GM18873 (cell line): ENCODE data around the gene LRRC3C.

ENCODE experiments used
- ATAC-seq: cut with Tn5 transposase; IDR thresholded peaks from one replicate; pipeline ENCODE4 v1.9.1; 2021; ENCODE audit warnings: mild to moderate bottlenecking, moderate library complexity, moderate number of reproducible peaks; ENCODE audit not compliant: unreplicated experiment, low FRiP score

The LRRC3C gene

GRCh38 chr17:39923836-39924690 is 3.5 kb upstream of the LRRC3C start:
- no peak for ATAC-seq

DNA sequence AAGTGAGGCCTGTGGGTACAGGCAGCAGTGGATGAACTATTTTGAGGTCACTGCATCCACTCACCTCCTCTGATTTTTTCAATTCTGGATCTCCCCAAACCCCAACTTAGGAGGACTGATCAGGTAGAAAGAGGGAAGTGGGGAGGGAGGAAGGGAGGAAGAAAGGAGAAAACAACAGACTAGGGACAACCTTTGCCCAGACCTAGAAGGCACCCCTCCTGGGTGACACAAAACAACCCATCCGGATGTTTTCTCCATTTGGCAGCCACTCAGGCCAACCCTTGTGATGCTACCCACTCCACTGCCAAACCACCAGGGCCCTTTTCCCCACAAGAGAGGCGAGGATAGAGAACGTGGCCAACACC is 2.9 kb upstream of the LRRC3C start:
- no peak for ATAC-seq

DNA sequence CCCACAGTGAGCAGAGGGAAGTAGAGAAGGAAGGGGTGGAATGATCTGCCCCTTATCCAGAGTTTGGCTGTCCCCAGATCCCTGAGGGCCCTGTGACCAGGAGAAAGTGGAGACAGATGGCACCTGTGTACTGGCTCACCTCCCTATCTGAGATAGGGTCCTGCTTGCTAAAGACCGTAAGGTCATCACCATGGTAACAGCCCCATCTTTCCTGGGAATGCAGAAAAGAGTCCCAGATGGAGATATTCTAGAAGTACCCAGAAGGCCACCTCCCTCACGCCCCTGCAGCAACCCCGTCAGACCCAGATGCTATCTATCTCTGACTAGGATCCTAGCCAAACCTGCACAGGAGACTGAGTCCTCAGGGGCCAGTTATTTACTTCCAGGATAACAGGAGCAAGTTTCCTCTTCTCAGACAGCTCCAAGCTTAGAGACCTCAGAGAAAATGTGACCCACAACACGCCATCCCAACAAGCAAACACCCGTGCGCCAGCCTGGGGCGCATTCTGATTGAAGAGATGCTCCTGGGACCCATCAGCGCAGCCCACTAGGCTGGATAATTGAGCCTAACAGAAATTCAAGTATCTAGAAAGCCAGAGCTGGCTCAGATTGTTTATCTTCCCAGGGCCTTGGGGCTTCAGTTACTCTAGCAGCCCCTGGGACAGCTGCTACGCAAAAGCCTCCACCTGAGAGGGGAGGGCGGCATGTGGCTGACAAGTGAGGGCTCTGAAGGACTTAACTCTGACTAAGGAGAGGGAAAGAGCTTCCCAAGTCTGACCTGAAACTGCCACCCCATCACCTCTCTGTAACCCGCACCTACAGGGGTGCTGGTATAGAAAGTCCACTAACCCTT is 2.0 kb upstream of the LRRC3C start:
- no peak for ATAC-seq

- no peak for ATAC-seq
These were observed 1.4 kb upstream of the LRRC3C start for GRCh38 chr17:39926135-39926587.

DNA sequence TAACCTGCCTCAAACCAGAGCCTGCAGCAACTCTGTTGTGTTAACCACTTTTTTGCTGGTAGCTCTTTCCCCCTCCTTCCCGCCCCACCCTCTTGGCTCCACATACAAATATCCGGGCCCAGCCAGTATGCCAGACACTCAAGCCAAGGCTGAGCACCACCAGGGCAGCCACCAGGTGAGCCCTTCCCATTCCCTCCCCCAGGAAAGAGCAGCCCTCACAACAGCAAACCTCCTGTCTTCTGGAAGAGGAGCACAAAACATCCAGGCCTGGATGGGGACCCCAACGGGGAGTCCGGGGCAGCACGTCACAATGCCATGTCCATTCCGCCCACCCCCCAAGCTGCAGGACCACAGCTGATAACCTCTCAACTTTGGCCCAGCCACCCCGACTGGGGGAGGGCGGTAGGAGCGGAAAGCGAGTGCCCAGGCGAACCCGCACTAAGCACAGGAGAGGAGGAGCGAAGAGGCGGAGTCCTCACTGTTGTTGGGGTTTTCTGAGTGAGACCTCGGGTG is 888 bp upstream of the LRRC3C start:
- ATAC-seq = no peak

DNA sequence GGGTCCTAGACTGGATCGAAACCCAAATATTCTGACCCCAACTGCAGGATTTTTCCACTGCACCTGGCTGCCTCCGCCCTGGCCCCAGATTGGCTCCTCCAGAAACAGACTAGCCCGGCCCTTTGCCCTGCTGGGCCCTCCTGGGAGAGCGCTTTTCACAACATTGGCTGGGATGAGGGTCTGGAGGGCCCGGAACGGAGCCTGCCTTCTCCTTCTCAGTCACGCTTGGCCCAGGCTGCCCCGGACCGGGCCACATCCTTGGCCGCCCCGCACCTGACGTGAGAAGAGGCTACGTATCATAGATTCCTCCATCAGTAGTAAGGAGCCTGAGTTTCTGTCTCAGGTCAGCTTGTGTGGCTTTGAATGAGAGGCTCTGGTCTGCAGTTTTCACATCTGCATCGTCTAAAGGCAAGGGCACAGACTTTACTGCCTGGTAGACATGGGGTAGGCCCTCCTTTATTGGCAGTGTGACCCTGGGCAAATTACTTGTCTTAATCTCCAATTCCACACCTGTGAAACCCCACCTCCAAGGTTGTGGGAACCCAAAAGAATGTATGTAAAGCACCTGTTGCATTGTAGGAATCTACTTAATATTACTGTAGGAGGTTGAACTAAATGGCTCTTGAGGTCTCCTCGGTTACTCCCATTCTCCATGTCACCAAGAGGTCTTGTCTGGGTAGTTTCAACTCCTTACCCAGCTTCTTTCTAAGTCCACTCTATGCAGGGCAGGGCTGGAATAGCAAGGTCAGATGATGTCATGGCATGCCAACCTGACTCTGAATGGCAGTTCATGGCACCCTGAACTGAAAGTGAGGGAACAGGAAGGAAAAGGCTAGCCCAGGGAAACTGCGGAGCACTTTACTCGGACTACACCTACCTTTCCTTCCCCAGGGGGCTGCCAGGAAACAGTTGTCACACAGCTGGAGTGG is 661 bp downstream of the LRRC3C start:
- peak; percentile 22 for ATAC-seq

- ATAC-seq = no peak
These were observed 1.5 kb downstream of the LRRC3C start for GRCh38 chr17:39928858-39929645.

DNA sequence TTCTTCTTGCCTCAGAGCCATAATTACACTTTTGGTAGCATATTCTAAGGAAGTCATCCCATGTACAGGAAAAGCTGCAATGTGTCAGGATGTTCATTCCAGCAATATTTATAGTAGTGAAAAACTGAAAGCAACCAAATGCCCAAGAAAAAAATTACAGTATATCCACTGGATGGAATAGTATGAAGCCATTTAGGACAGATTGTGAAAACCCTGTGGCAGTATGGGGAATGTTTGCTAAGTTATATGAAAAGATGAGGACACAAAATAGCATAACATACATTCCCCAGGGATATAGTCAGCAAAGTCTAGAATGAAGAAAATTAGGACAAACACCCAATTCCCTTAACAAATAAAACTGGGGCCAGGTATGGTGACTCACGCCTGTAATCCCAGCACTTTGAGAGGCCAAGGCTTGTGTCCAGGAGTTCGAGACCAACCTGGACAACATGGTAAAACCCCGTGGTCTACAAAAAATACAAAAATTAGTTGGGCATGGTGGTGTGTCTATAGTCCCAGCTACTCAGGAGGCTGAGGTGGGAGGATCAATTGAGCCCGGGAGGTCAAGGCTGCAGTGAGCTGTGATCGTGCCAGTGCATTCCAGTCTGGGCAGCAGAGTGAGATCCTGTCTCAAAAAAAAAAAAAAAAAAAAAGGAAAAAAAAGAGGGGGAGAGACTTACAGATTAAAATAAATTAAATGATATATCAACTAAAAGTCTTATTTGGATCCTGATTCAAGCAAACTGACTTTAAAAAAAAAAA is 2.3 kb downstream of the LRRC3C start:
- ATAC-seq = no peak

GRCh38 chr17:39933912-39934311 is 6.4 kb downstream of the LRRC3C start:
- ATAC-seq = no peak

DNA sequence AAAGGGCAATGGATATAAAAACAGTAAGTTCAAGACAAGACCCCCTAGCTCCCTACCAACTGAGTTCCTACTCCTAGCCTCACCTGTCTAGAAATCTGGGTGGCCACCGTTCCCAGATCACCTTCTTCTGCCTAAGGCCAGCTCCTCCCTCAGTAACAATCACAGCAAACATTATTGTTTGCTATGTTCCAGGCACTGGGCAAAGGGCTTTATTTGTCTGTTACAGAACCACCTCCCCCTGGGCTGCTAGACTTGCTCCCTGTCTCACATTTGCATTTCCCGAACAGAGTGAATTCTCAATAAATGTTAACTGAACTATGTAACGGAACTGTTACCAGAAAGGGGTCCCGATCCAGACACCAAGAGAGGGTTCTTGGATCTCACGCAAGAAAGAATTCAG is 6.8 kb downstream of the LRRC3C start:
- no peak for ATAC-seq

DNA sequence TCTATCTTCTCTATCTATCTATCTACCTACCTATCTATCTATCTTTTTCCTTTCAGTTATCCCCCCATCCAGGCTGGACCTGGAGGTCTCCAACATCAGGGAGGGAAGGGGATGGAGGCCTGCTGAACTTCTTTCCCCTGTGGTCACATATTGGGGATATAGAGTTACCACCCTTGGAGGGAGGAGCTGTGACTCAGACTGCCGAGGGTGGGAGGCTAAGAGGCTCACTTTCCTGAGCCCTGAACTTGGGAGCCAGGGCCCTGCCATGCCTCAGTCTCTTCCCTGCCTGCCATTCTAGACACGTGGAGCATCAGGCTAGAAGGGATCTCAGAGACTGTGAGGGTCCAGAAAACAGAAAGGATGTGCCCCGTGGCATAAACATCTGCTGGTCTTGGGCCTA is 8.4 kb downstream of the LRRC3C start:
- no peak for ATAC-seq

GRCh38 chr17:39937447-39937846 is 9.9 kb downstream of the LRRC3C start:
- ATAC-seq = no peak

GRCh38 chr17:39938140-39938869 is 10.8 kb downstream of the LRRC3C start:
- ATAC-seq = no peak

DNA sequence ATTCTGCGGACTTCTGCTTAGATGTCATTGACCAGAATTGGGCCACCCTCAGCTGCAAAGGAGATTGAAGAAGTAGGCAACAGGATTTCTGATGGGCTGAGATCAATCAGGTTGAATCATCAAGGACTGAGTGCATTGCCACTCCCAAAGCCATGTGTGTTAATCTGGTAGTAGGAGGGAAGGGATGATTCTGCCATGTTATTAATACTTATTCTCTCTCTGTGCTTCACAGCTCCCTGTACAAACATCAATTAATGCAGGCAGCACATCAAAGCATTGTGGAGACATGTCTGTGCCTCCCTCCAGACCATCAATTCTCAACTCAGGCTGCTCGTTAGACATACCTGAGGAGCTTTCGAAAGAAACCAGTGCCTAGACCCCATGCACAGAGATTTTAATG is 11.6 kb downstream of the LRRC3C start:
- ATAC-seq = no peak

DNA sequence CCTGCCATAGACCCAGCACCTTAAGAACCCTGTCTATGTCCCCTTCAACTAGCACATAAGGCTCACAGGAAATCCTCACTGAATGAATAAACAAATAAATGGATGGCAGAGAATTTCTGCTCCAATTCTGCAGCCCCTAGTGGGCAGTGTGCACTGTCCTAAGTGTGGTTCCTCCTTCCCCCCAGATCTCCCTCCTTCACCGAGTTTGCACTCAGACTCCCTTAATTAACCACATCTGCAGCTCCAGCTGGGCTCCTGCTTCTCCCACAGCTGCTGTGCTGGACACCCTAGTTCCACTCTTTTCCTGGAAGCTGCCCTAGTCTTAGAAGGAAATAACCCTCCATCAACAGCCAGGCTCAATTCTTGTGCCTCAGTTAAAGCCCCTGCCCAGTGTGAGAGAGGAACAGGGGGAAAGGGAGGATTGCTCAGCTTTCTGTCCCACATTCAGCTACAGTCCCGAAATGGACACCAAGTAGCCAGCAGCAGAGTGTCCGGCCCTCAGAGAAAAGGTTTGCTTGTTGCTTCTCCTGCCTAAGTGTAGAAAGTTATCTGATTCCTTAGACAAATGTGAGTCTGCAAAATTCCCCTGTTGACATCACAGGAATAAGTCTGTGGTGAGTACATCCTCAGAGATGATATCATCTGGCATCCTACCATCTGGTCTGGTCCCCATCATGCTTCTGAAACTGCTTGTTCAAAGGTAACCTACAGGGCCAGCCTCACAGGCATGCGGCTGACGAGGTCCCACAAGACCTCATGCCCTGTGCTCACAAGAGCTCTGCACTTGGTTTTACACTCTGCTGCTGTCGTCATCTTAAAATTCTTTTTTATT is 12.3 kb downstream of the LRRC3C start:
- ATAC-seq = no peak

DNA sequence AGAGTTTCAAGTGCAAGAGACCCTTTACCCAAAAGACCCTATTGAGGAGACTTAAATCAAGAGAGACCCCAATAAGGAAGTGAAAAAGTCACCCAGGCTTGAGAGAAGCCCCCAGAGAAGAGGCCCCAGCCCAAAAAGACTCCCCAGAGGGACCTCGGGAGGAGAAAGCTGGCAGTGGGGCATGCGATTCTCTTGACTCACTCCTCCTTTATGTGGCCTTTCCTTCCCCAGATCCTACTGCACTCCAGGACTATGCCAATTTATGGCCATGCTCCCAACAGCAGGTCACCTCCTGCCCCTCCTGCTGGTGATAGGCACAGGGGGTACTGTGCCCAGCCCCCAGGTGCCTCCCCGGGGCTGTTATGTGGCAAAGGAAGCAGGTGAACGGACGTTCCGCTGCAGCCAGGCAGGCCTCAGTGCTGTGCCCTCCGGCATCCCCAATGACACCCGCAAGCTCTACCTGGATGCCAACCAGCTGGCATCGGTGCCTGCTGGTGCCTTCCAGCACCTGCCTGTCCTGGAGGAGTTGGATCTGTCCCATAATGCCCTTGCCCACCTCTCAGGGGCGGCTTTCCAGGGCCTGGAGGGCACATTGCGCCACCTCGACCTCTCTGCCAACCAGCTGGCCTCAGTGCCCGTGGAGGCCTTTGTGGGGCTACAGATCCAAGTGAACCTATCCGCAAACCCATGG is 16.3 kb downstream of the LRRC3C start:
- no peak for ATAC-seq

DNA sequence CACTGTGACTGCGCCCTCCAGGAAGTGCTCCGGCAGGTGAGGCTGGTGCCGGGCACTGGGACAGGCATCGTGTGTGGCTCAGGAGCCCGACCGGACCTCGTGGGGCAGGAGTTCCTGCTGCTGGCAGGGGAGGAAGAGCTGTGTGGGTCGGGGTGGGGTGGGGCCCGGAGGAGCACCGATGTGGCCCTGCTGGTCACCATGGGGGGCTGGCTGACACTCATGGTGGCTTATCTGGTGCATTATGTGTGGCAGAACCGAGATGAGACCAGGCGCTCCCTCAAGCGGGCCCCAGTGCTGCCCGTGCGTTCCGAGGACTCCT is 16.8 kb downstream of the LRRC3C start:
- ATAC-seq = no peak
